Measurements from ENCODE around the gene CEL.

CEL gene

DNA sequence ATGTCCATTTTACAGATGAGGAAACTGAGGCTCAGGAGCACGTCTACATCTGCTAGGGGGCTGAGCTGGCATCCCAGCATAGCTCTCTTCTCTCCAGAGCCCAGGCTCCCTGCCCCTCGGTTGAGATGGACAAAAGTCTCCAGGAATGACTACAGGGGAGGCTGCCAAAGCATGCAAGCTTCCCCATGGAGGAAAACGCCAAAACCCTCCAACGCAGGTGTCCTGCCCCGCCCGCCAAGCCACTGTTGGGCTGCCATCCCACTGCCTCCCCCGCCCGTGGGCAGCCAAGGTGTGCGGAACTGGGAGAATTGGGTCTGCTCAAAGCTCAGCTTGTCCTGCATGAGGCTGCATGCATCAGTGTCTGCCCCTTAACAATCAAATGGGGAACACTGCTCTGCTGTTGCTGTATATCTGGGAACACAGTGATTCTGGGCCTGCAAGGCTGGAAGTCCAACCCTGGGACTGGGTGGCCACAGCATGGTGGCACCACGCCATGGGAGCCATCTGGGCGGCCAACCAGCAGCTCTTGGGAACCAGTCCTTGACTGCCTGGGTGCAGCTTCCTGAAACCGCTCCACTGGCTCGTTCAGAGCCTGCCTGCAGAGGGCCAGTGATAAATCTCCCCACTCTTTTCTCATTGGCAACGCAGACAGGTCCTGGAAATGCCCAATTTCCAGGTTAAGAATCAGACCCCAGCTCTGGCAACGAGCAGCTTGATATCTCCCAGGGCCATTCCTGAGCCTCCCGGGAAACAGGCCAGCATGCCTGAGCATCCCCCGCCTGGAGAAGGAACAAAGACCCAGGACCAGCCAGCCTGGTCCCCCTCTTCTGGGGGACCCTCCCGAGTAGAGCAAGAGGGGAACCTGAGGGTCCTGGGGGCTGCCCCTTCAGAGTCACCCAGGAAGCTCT lies 55.7 kb downstream of the CEL start:
- DNase-seq (ENCODE audit: low read depth in 2 of 2), result no peak

DNA sequence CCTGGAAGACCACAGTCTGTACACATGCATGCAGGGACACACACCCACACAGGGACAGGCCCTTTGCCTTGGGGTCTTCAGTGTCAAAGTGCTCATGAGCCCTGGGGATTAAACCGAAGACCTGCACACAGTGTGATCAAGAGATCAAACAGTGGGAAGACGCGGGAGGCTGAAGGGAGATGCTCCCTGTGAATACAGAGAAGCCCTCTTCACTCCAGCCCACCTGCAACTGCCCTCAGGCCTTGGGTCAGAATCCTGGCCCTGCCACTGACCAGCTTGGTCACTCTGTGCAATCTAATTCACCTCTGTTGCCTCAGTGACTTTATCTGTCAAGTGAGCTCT lies 56.4 kb downstream of the CEL start:
- DNase-seq (ENCODE audit: low read depth in 2 of 2), result no peak

DNA sequence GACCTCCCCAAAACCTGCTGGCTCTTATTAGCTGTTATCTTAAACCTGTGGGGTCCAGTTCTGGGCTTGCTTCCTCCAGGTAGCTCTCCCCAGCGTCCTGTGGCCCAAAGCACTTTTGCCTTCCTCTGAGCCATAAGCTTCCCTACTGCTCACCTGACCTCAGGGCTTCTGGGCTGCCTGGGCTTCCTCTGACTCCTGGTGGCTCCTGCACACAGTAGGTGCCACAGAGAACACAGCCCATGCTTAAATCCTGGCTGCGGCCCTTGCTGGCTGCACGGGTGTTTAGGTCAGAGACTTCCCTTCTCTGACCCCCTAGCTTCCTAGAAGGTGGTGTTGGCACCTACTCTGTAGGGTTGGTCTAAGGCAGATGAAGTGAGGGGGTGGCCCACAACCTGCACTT lies 56.8 kb downstream of the CEL start:
- DNase-seq (ENCODE audit: low read depth in 2 of 2), result no peak

DNA sequence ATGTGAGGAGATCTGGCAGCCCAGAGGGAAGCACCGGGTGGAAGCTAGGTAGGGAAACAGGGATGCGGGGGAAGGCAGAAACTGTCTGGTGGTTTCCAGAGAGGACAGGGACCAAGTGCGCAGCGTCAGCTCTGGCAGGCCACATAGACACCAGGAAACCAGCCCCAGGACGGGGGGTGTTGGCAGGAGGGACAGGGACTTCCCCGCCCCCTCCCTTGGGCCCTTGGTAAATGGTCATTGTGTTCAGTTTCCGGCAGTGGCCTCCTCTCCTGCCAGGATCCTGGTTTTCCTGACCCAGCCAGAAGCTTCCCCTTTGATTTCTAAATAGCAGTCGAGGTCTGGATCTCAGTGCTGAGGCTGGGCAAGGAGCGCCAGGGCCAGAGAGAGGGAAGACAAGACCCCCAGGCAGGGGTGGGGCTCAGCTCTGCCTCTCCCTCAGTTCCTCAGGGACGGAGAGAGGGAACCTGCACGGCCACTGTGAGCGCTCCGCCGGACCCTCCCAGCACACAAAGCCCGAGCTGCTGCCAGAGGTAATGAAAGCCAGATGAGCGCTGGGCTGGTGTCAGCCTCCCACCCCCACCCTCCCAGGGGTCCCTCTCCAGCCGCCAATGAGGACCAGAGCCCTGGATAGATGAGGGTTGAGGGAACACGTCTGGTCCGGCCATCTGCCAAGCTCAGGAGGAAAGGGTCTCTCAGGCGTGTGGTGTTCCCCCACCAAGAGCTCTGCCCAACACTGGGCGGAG lies 57.5 kb downstream of the CEL start:
- no peak for DNase-seq (ENCODE audit: low read depth in 2 of 2)

DNA sequence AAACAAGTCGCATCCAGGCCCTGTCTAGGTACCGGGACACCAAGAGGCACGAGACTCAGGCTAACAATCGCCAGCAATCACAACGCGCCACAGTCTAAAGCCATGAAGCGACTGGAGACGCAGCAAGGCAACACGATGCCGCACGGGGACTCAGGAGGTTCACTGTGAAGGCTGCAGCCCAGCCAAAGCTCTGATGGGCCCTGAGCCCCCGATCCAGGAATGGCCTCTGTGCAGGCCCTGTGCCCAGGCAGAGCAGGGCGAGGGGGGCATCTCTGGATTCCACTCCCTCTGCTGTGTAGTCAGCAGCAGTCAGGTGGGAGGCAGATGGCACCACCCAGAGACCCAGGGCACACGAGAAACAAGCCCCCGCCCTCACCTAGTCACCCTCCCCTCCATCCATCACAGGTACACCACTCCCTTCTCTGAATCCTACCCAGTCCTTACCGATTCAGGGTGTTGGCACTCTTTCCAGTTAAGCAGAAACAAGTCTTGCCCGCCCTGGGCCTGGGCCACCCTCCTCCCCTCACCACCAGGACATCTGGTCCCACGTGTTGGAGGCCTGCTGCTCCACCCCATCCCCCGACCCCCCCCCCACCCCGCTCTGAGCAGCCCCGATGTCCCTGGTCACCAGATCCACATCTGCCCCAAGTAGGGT lies 58.2 kb downstream of the CEL start:
- no peak for DNase-seq (ENCODE audit: low read depth in 2 of 2)

DNA sequence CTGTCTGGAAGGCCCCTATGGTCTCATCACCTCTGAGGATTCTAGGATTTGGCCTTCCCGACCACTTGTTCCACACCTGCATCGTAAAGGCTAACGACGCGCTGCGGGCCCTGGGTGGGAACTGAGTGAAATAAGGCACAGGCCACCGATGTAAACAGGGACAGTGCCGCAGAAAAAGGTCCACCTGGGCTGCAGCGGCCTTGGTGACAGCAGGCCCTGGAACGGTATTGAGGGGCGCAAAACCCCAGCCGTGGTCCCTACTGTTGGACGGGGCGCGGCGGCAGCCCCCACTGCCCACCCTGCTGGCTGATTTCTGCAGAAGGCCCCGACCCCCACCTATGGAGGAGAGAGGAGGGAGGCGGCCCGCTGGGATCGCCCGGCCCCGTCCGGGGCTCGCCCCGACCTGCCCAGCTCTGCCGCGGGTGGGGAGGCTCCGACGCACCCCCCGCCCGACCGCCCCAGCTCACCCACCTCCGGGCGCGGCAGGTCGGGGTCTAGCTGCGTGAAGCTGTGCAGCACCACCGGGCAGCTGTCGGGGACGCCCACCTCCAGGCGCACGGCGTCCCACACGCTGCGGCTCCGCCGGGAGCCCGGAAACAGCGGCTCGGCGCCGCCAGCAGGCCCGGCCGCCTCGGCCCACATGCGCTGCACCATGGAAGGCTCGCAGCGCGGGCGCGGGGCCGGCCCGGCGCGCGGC lies 58.9 kb downstream of the CEL start:
- DNase-seq (ENCODE audit: low read depth in 2 of 2), result no peak

Measured in stimulated activated CD8-positive, alpha-beta memory T cell treated with anti-CD3 and anti-CD28 coated beads, Interleukin-15, amount 100 ng/mL, for 4 hours (primary cell).